HepG2 (cell line): ENCODE data around the gene DERL2. TPM values are rescaled to one million over a fixed set of nuclear protein-coding genes. Genes with fewer than 3 reads are reported as not detected.

Experiments used
- ATAC-seq: fragments of 200-7000 bp; cut with Tn5 transposase; 3 replicates; pipeline ENCODE4 v1.9.1; 2020; ENCODE audit warnings: mild to moderate bottlenecking, moderate library complexity
- BruUV-seq: library from RNA; stranded (reverse); fragments of 400-500 nt; replicated peaks from 2 replicates; lab custom pipeline; 2021; lab: Mats Ljungman, UMichigan
- CTCF ChIA-PET: fragments of 300-600 bp; formaldehyde crosslinking; extraction: SDS; loops from one replicate; lab custom pipeline; 2021; ENCODE audit warnings: low total read pairs, inconsistent platforms, low intra/inter-chr PET ratio; lab: Yijun Ruan, JAX
- POLR2A ChIA-PET: fragments of 350-600 bp; sonication (Branson Sonifier 250); formaldehyde crosslinking; loops from one replicate; lab custom pipeline; 2020; ENCODE audit warnings: antibody characterized with exemption, inconsistent platforms; lab: Yijun Ruan, JAX
- DNase-seq: peaks from one replicate; pipeline ENCODE4 v3.0.0-alpha.2; 2015; ENCODE audit warnings: low spot score
- FAIRE-seq: peaks from 3 replicates; lab custom pipeline; 2011; peaks lifted over from hg19 to GRCh38; lab: Jason Lieb, UNC
- H2AFZ ChIP-seq: one replicate; pipeline ENCODE4 v1.6.1; 2011; ENCODE audit warnings: low read length, inconsistent platforms
- H3K27ac ChIP-seq: fragments of 300-600 bp; 3 replicates; pipeline ENCODE4 v1.8.0; 2011; ENCODE audit warnings: mixed run types, mild to moderate bottlenecking, mixed read lengths, low read length, inconsistent platforms; ENCODE audit not compliant: insufficient read depth; ENCODE audit errors: extremely low read length
- H3K27me3 ChIP-seq, 2 experiments: fragments of 200-600 bp in 1 of 2; 2 replicates in 1 of 2; 3 replicates in 1 of 2; pipeline versions ENCODE4 v1.6.0 to v1.8.0; 2011; ENCODE audit warnings: low read length in 2 of 2, mild to moderate bottlenecking in 2 of 2, moderate library complexity in 2 of 2, inconsistent platforms in 1 of 2; ENCODE audit not compliant: insufficient read depth in 2 of 2, control insufficient read depth in 1 of 2
- H3K36me3 ChIP-seq, 2 experiments: fragments of 200-600 bp in 1 of 2; replicated peaks in 1 of 2; 2 replicates in 1 of 2; 3 replicates in 1 of 2; pipeline versions ENCODE4 v1.5.1 to v1.8.0; 2011; ENCODE audit warnings: low read length in 2 of 2, inconsistent platforms in 1 of 2; ENCODE audit not compliant: insufficient read depth in 2 of 2, control insufficient read depth in 1 of 2
- H3K4me1 ChIP-seq: 2 replicates; pipeline ENCODE4 v1.5.1; 2012; ENCODE audit warnings: low read length, inconsistent platforms; ENCODE audit not compliant: insufficient read depth
- H3K4me2 ChIP-seq: 2 replicates; pipeline ENCODE4 v1.6.0; 2011; ENCODE audit warnings: low read depth, low read length, inconsistent platforms
- H3K4me3 ChIP-seq, 3 experiments: fragments of 200-600 bp in 1 of 3; sonication (generic), shearing (Covaris generic) in 1 of 3; replicated peaks in 1 of 3; 2 replicates each; pipeline ENCODE4 v1.5.1; 2011 to 2016; ENCODE audit warnings: low read length in 3 of 3, inconsistent platforms in 2 of 3, low read depth in 2 of 3, mild to moderate bottlenecking in 2 of 3, control low read depth in 1 of 3, mixed read lengths in 1 of 3; ENCODE audit not compliant: insufficient read depth in 1 of 3
- H3K79me2 ChIP-seq: one replicate; pipeline ENCODE4 v1.6.1; 2011; ENCODE audit warnings: low read length, inconsistent platforms; ENCODE audit not compliant: insufficient read depth
- H3K9ac ChIP-seq: 2 replicates; pipeline ENCODE4 v1.6.0; 2011; ENCODE audit warnings: mild to moderate bottlenecking, low read depth, low read length, inconsistent platforms; ENCODE audit not compliant: insufficient read depth
- H3K9me3 ChIP-seq: 2 replicates; pipeline ENCODE4 v1.5.1; 2012; ENCODE audit warnings: mild to moderate bottlenecking, low read length
- H4K20me1 ChIP-seq: 2 replicates; pipeline ENCODE4 v1.6.0; 2011; ENCODE audit warnings: inconsistent platforms, mild to moderate bottlenecking, low read length, moderate library complexity; ENCODE audit not compliant: insufficient read depth
- CHCHD3 ChIP-seq: sonication (generic); formaldehyde crosslinking; IDR thresholded peaks from 2 replicates; pipeline ENCODE4 v1.8.0; 2022; ENCODE audit warnings: mild to moderate bottlenecking, missing genetic modification reagents, moderate library complexity
- EHMT2 ChIP-seq: fragments of 200-600 bp; sonication (generic); IDR thresholded peaks from 2 replicates; pipeline ENCODE4 v1.7.0; 2017; ENCODE audit warnings: antibody characterized with exemption, low read depth, low read length, borderline replicate concordance
- HNRNPLL ChIP-seq: fragments of 200-400 bp; formaldehyde crosslinking; IDR thresholded peaks from 2 replicates; pipeline ENCODE4 v1.6.1; 2017; ENCODE audit warnings: mild to moderate bottlenecking, low read depth, low read length; ENCODE audit not compliant: poor library complexity, severe bottlenecking
- ZKSCAN1 ChIP-seq: fragments of 150-350 bp; IDR thresholded peaks from 2 replicates; pipeline ENCODE4 v1.6.1; 2014; ENCODE audit warnings: low read length
- ZKSCAN8 ChIP-seq: IDR thresholded peaks from 2 replicates; pipeline ENCODE4 v1.6.1; 2016; ENCODE audit warnings: borderline replicate concordance, missing genetic modification reagents, missing compliant biosample characterization
- ZNF44 ChIP-seq: sonication (generic); formaldehyde crosslinking; IDR thresholded peaks from 2 replicates; pipeline ENCODE4 v1.5.1; 2020; ENCODE audit warnings: mild to moderate bottlenecking, missing genetic modification reagents
- ZNF446 ChIP-seq: sonication (generic); formaldehyde crosslinking; IDR thresholded peaks from 2 replicates; pipeline ENCODE4 v1.5.0; 2020; ENCODE audit warnings: mild to moderate bottlenecking, missing genetic modification reagents
- ZNF546 ChIP-seq: sonication (generic); formaldehyde crosslinking; conservative IDR thresholded peaks from 2 replicates; pipeline ENCODE4 v1.8.1; 2023; ENCODE audit warnings: mild to moderate bottlenecking, missing genetic modification reagents
- ZNF619 ChIP-seq: sonication (generic); formaldehyde crosslinking; IDR thresholded peaks from 2 replicates; pipeline ENCODE4 v1.4.0; 2020; ENCODE audit warnings: mild to moderate bottlenecking, missing genetic modification reagents
- ZNF644 ChIP-seq: IDR thresholded peaks from 2 replicates; pipeline ENCODE4 v1.6.1; 2016; ENCODE audit warnings: low read depth
- ZSCAN25 ChIP-seq: sonication (generic); formaldehyde crosslinking; IDR thresholded peaks from 2 replicates; pipeline ENCODE4 v1.8.0; 2022; ENCODE audit warnings: mild to moderate bottlenecking, missing genetic modification reagents
- WGBS: methylation state at CpG from one replicate; pipeline ENCODE4 v1.1.6; 2017; ENCODE audit warnings: low lambda C conversion rate; 5-methylcytosine and 5-hydroxymethylcytosine counted together
- in situ Hi-C: cut with HindIII; loops from 2 replicates; pipeline ENCODE4 v1.10.0; 2017; ENCODE audit warnings: low pct_unique_long_range_greater_than_20kb; ENCODE audit not compliant: extremely low pct_ligation_motif_present
- intact Hi-C: fragments of 100-400 bp; cut with micrococcal nuclease; formaldehyde crosslinking; loops from one replicate; pipeline ENCODE4 v1.10.0; 2022; ENCODE audit not compliant: unreplicated experiment
- polyA plus RNA-seq, 8 experiments: library from polyadenylated mRNA; depleted of rRNA in 3 of 8; stranded (reverse) in 7 of 8; unstranded in 1 of 8; fragments of >200 nt; fragmentation: Illumina TruSeq in 4 of 8; extraction: Trizol in 4 of 8; gene quantifications; 2 replicates each; pipeline versions ENCODE4 v1.2.1 to v1.2.3, GENCODE V29; 2011 to 2016; ENCODE audit warnings: low read depth in 4 of 8, missing spikeins in 1 of 8, mixed read lengths in 1 of 8; ENCODE audit not compliant: insufficient read depth in 1 of 8
- total RNA-seq, 5 experiments: library from RNA; depleted of rRNA; stranded (reverse); fragments of >200 nt; fragmentation: Illumina TruSeq; extraction: Trizol; gene quantifications; 2 replicates each; pipeline ENCODE4 v1.2.3, GENCODE V29; 2016; ENCODE audit warnings: low read depth in 1 of 5
- TF ChIP-seq, protein P1 (sequence below): sonication (generic); formaldehyde crosslinking; IDR thresholded peaks from 2 replicates; pipeline ENCODE4 v1.5.0; 2020; ENCODE audit warnings: mild to moderate bottlenecking, missing genetic modification reagents, borderline replicate concordance
- TF ChIP-seq, protein P2 (sequence below): sonication (generic); formaldehyde crosslinking; IDR thresholded peaks from 2 replicates; pipeline ENCODE4 v1.9.0; 2022; ENCODE audit warnings: missing genetic modification reagents, mild to moderate bottlenecking, borderline replicate concordance
- TF ChIP-seq, protein P3 (sequence below): sonication (generic); formaldehyde crosslinking; IDR thresholded peaks from 2 replicates; pipeline ENCODE4 v1.4.0; 2020; ENCODE audit warnings: missing genetic modification reagents
- TF ChIP-seq, protein P4 (sequence below): IDR thresholded peaks from 2 replicates; pipeline ENCODE4 v1.6.1; 2012; ENCODE audit warnings: inconsistent platforms

Gene DERL2
- total and polyA plus RNA-seq, 2 of the 13 experiments (the other 11 are each of a cell fraction or from before 2014, with no cell fraction given), result 59.3 to 65.2 TPM

DNA sequence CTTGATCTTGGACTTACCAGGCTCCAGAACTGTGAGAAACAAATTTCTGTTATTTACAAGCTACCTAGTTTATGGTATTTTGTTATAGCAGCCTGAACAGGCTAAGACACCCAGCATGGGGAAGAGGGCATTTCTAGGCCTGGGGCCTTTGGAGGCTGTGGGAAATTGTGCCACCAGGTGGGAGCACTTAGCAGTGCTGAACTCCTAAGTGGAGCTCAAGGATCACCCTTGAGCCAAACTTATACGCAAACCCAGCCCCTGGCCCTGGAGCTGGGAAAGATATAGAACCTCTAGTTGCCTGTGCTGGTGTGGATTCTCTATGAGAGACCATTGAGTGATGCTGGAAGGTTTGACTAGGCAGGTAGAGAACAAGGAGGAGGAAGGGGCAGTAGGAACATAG is 36.5 kb upstream of the DERL2 start (continued):
- TF ChIP-seq, protein P1, sequence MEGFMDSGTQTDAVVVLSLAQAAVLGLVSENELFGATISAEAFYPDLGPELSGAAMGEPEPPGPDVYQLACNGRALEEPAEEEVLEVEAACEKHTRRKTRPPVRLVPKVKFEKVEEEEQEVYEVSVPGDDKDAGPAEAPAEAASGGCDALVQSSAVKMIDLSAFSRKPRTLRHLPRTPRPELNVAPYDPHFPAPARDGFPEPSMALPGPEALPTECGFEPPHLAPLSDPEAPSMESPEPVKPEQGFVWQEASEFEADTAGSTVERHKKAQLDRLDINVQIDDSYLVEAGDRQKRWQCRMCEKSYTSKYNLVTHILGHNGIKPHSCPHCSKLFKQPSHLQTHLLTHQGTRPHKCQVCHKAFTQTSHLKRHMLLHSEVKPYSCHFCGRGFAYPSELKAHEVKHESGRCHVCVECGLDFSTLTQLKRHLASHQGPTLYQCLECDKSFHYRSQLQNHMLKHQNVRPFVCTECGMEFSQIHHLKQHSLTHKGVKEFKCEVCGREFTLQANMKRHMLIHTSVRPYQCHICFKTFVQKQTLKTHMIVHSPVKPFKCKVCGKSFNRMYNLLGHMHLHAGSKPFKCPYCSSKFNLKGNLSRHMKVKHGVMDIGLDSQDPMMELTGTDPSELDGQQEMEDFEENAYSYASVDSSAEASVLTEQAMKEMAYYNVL (CRISPR knock-in tag), result no peak
- TF ChIP-seq CHCHD3 (CRISPR knock-in tag), result no peak
- TF ChIP-seq ZKSCAN8 (CRISPR knock-in tag), result no peak
- no peak for TF ChIP-seq ZNF644 (CRISPR knock-in tag)

DNA sequence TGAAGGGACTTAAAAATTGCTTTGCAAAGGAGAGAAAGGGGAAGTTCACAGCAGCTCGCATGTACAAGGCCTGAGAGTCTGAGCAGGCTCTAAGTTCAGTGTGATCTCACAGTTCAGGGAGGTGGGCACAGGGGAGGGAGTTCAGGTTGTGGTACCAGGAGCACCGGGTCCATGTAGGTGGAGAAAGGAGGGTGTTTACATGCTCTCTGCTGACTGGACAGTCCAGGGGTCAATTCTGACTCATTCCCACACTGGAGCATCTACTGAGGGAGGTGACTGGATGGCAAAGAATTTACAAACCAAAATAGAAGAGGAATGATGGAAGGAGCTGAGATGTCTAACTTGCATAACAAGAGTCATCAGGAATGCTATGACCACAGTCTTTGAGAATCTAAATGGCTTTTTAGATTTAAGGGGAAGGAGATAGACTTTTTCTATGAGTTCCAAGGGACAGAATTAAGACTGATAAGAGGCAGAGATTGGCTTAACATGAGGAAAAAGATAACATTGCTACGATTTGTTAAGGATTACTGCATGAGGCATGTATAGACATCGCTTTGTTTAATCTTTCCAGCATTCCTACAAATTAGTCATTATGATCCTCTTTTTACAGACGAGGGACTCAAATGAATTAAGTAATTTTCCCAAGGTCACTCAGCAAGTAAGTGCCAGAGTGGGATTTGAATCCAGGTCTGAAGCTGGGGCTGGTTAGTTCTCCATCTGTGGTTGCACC is 30.2 kb upstream of the DERL2 start:
- Histone ChIP-seq H3K27ac (peak overlapping the region; percentile 45), H3K36me3 (no peaks in the 10 kb centered on the region), H2AFZ (no peak overlapping the region), H3K9ac (peak overlapping the region; percentile 10; the same call in 1 of the 2 replicates), H3K9me3 (no peaks in the 10 kb centered on the region), H3K4me3 (no peak overlapping the region; a peak in 1 of 6 replicates), H3K4me1 (peaks cover 59% of the 10 kb centered on the region), H3K27me3 (no peaks in the 10 kb centered on the region; a peak in 1 of 5 replicates), H3K4me2 (peak overlapping the region; percentile 46), H4K20me1 (no peaks in the 10 kb centered on the region), H3K79me2 (no peaks in the 10 kb centered on the region)
- DNase-seq, result peak; percentile 93
- ChIA-PET POLR2A (interaction anchor here (1.3 kb wide), 2 partner anchors 16 to 30 kb away, joined by 3 to 7 read pairs; partner anchors contain the start of genes DERL2 and MIS12), CTCF (no interaction called here)
- intact Hi-C loops (no loop called here), in situ Hi-C loops (no loop called here)
- FAIRE-seq, result peak; percentile 97
- peak; percentile 99 for ATAC-seq
- no TSS peak for BruUV-seq
- 1% methylated on average over 5 of the region's 5 CpGs for WGBS
- TF ChIP-seq ZNF446 (CRISPR knock-in tag) (no peak), ZNF546 (CRISPR knock-in tag) (no peak), ZSCAN25 (peak; percentile 32; the same call in 1 of the 2 replicates), HNRNPLL (no peak), ZKSCAN1 (no peak), ZNF619 (CRISPR knock-in tag) (no peak), EHMT2 (no peak), ZNF44 (CRISPR knock-in tag) (no peak)
- TF ChIP-seq, protein P2, sequence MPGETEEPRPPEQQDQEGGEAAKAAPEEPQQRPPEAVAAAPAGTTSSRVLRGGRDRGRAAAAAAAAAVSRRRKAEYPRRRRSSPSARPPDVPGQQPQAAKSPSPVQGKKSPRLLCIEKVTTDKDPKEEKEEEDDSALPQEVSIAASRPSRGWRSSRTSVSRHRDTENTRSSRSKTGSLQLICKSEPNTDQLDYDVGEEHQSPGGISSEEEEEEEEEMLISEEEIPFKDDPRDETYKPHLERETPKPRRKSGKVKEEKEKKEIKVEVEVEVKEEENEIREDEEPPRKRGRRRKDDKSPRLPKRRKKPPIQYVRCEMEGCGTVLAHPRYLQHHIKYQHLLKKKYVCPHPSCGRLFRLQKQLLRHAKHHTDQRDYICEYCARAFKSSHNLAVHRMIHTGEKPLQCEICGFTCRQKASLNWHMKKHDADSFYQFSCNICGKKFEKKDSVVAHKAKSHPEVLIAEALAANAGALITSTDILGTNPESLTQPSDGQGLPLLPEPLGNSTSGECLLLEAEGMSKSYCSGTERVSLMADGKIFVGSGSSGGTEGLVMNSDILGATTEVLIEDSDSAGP (CRISPR knock-in tag), result no peak
- TF ChIP-seq, protein P3, sequence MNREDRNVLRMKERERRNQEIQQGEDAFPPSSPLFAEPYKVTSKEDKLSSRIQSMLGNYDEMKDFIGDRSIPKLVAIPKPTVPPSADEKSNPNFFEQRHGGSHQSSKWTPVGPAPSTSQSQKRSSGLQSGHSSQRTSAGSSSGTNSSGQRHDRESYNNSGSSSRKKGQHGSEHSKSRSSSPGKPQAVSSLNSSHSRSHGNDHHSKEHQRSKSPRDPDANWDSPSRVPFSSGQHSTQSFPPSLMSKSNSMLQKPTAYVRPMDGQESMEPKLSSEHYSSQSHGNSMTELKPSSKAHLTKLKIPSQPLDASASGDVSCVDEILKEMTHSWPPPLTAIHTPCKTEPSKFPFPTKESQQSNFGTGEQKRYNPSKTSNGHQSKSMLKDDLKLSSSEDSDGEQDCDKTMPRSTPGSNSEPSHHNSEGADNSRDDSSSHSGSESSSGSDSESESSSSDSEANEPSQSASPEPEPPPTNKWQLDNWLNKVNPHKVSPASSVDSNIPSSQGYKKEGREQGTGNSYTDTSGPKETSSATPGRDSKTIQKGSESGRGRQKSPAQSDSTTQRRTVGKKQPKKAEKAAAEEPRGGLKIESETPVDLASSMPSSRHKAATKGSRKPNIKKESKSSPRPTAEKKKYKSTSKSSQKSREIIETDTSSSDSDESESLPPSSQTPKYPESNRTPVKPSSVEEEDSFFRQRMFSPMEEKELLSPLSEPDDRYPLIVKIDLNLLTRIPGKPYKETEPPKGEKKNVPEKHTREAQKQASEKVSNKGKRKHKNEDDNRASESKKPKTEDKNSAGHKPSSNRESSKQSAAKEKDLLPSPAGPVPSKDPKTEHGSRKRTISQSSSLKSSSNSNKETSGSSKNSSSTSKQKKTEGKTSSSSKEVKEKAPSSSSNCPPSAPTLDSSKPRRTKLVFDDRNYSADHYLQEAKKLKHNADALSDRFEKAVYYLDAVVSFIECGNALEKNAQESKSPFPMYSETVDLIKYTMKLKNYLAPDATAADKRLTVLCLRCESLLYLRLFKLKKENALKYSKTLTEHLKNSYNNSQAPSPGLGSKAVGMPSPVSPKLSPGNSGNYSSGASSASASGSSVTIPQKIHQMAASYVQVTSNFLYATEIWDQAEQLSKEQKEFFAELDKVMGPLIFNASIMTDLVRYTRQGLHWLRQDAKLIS (CRISPR knock-in tag), result no peak
- TF ChIP-seq, protein P4, sequence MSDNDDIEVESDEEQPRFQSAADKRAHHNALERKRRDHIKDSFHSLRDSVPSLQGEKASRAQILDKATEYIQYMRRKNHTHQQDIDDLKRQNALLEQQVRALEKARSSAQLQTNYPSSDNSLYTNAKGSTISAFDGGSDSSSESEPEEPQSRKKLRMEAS, result peak; percentile 38; the same call in 1 of the 2 replicates
